Breast epithelium (tissue), 3 donors: ENCODE data around the gene PARK7.

Experiments
- POLR2A ChIP-seq: fragments of 450-650 bp; IDR thresholded peaks from one replicate; pipeline ENCODE4 v1.6.1; 2016; ENCODE audit warnings: antibody characterized with exemption, mild to moderate bottlenecking, moderate library complexity
- POLR2AphosphoS5 ChIP-seq, 3 donors: sonication (generic); formaldehyde crosslinking; IDR thresholded peaks; one replicate each; pipeline ENCODE4 v1.6.1; 2017; ENCODE audit warnings: antibody characterized with exemption in 3 of 3
- TF ChIP-seq, protein P1 (sequence below), 3 donors: fragments of 450-650 bp; IDR thresholded peaks; one replicate each; pipeline ENCODE4 v1.5.1; 2016 to 2017; ENCODE audit warnings: antibody characterized with exemption in 3 of 3, mild to moderate bottlenecking in 3 of 3, moderate library complexity in 3 of 3

DNA sequence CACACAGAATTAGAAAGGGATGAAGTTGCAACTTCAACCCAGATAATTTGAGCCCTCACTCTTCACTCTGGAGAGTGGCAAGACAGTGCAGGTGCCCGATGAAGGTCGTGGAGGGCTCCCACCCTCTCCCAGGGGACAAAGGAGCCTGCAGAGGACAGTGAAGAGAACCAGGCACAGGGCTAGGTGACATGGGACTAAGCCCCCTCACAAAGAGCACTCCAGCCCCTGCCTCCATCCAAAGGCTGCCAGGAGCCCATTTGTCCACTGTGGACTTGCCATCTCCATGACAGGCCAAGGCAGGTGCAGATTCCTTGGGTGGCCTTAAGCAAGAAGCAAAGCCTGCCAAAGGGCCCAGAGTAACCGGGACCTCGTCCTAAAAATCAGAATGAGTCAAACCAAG, 49.5 kb downstream of the PARK7 start:
- TF ChIP-seq POLR2A = no peak
- TF ChIP-seq, protein P1, sequence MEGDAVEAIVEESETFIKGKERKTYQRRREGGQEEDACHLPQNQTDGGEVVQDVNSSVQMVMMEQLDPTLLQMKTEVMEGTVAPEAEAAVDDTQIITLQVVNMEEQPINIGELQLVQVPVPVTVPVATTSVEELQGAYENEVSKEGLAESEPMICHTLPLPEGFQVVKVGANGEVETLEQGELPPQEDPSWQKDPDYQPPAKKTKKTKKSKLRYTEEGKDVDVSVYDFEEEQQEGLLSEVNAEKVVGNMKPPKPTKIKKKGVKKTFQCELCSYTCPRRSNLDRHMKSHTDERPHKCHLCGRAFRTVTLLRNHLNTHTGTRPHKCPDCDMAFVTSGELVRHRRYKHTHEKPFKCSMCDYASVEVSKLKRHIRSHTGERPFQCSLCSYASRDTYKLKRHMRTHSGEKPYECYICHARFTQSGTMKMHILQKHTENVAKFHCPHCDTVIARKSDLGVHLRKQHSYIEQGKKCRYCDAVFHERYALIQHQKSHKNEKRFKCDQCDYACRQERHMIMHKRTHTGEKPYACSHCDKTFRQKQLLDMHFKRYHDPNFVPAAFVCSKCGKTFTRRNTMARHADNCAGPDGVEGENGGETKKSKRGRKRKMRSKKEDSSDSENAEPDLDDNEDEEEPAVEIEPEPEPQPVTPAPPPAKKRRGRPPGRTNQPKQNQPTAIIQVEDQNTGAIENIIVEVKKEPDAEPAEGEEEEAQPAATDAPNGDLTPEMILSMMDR (IDR thresholded peaks at IDR 0.05) = no peak
- peak in 2 of 3 donors; percentile 65 to 83 for TF ChIP-seq POLR2AphosphoS5 (IDR thresholded peaks at IDR 0.05)
